HCT116 (cell line): ENCODE measurements around the gene UBAC2. TPM values are rescaled to one million over a fixed set of nuclear protein-coding genes. Genes with fewer than 3 reads are reported as not detected.

ENCODE experiments used
- ATAC-seq: fragments of 200-7000 bp; cut with Tn5 transposase; 2 replicates; pipeline ENCODE4 v1.9.1; 2020; ENCODE audit warnings: mild to moderate bottlenecking, moderate library complexity
- BruUV-seq: library from RNA; stranded (reverse); fragments of 400-500 nt; replicated peaks from 2 replicates; lab custom pipeline; 2021; lab: Mats Ljungman, UMichigan
- CTCF ChIA-PET: fragments of 300-600 bp; sonication (Branson Sonifier 250); formaldehyde crosslinking; loops from one replicate; lab custom pipeline; 2021; ENCODE audit warnings: antibody characterized with exemption; lab: Charles Lee
- POLR2A ChIA-PET: fragments of 300-600, 350-600 bp; sonication (Branson Sonifier 250); formaldehyde crosslinking; loops from one replicate; lab custom pipeline; 2021; ENCODE audit warnings: antibody characterized with exemption; lab: Charles Lee
- RAD21 ChIA-PET, 2 experiments: fragments of 300-600 bp; sonication (Branson Sonifier 250); formaldehyde crosslinking; loops; one replicate each; lab custom pipeline; 2023; ENCODE audit warnings: low total read pairs in 2 of 2; ENCODE audit not compliant: uncharacterized antibody in 2 of 2, unreplicated experiment in 2 of 2, low non-redundant PET in 1 of 2; lab: Charles Lee
- DNase-seq: peaks from one replicate; pipeline ENCODE4 v3.0.0-alpha.2; 2010; ENCODE audit warnings: low read depth, low spot score
- H2AFZ ChIP-seq: fragments of 200-600 bp; shearing (Covaris generic), sonication (generic); 2 replicates; pipeline ENCODE4 v1.6.1; 2017; ENCODE audit warnings: low read depth, mixed run types, mixed read lengths, antibody characterized with exemption, low read length; ENCODE audit not compliant: poor library complexity, severe bottlenecking
- H3K27ac ChIP-seq: 2 replicates; pipeline ENCODE4 v1.5.1; 2012; ENCODE audit warnings: low read depth, low read length
- H3K27me3 ChIP-seq: fragments of 200-600 bp; sonication (generic); 2 replicates; pipeline ENCODE4 v1.6.1; 2016; ENCODE audit warnings: mixed run types, low read length, mixed read lengths; ENCODE audit not compliant: insufficient read depth
- H3K36me3 ChIP-seq, 2 experiments: fragments of 200-500 bp in 1 of 2; fragments of 200-600 bp in 1 of 2; sonication (Bioruptor generic) in 1 of 2; sonication (generic) in 1 of 2; 2 replicates each; pipeline versions ENCODE4 v1.5.1 to v1.6.1; 2014 to 2016; ENCODE audit warnings: low read length in 2 of 2, inconsistent platforms in 1 of 2, mixed read lengths in 1 of 2, mixed run types in 1 of 2; ENCODE audit not compliant: insufficient read depth in 2 of 2, control insufficient read depth in 1 of 2
- H3K4me1 ChIP-seq, 2 experiments: fragments of 200-600 bp in 1 of 2; sonication (generic) in 1 of 2; 2 replicates each; pipeline versions ENCODE4 v1.5.1 to v1.6.1; 2012 to 2017; ENCODE audit warnings: low read length in 2 of 2, inconsistent platforms in 1 of 2, mild to moderate bottlenecking in 1 of 2, mixed read lengths in 1 of 2, mixed run types in 1 of 2, moderate library complexity in 1 of 2; ENCODE audit not compliant: insufficient read depth in 2 of 2, control insufficient read depth in 1 of 2
- H3K4me2 ChIP-seq: fragments of 200-600 bp; sonication (generic); 2 replicates; pipeline ENCODE4 v1.6.1; 2017; ENCODE audit warnings: mixed run types, low read length, mixed read lengths
- H3K4me3 ChIP-seq, 2 experiments: fragments of 200-600 bp in 1 of 2; sonication (generic) in 1 of 2; replicated peaks in 1 of 2; 2 replicates each; pipeline ENCODE4 v1.5.1; 2011 to 2016; ENCODE audit warnings: low read length in 2 of 2, control low read depth in 1 of 2, low read depth in 1 of 2, mild to moderate bottlenecking in 1 of 2, mixed read lengths in 1 of 2, mixed run types in 1 of 2
- H3K79me2 ChIP-seq: fragments of 200-600 bp; sonication (generic); 2 replicates; pipeline ENCODE4 v1.6.1; 2017; ENCODE audit warnings: mild to moderate bottlenecking, mixed run types, low read length, moderate library complexity, mixed read lengths; ENCODE audit not compliant: insufficient read depth
- H3K9ac ChIP-seq: fragments of 200-600 bp; sonication (generic); 2 replicates; pipeline ENCODE4 v1.6.1; 2016; ENCODE audit warnings: low read length, mixed read lengths
- H3K9me2 ChIP-seq: fragments of 200-600 bp; sonication (generic), shearing (Covaris generic); 2 replicates; pipeline ENCODE4 v1.6.1; 2017; ENCODE audit warnings: mixed run types, mild to moderate bottlenecking, moderate library complexity; ENCODE audit not compliant: insufficient read depth
- H3K9me3 ChIP-seq, 2 experiments: fragments of 200-500 bp in 1 of 2; fragments of 200-600 bp in 1 of 2; sonication (Bioruptor generic) in 1 of 2; sonication (generic) in 1 of 2; 2 replicates each; pipeline ENCODE4 v1.6.1; 2014 to 2017; ENCODE audit warnings: low read length in 2 of 2, mixed read lengths in 2 of 2, inconsistent platforms in 1 of 2, low read depth in 1 of 2, mild to moderate bottlenecking in 1 of 2, mixed run types in 1 of 2, moderate library complexity in 1 of 2; ENCODE audit not compliant: control insufficient read depth in 1 of 2, insufficient read depth in 1 of 2
- H4K20me1 ChIP-seq: fragments of 200-600 bp; sonication (generic), shearing (Covaris generic); 2 replicates; pipeline ENCODE4 v1.6.1; 2017; ENCODE audit warnings: mixed run types, mild to moderate bottlenecking, moderate library complexity; ENCODE audit not compliant: insufficient read depth
- CEBPB ChIP-seq: IDR thresholded peaks from 2 replicates; pipeline ENCODE4 v1.6.1; 2012; ENCODE audit warnings: low read depth
- EGR1 ChIP-seq: IDR thresholded peaks from 2 replicates; pipeline ENCODE4 v1.6.1; 2012; ENCODE audit warnings: low read depth
- EZH2phosphoT487 ChIP-seq: fragments of 200-600 bp; IDR thresholded peaks from 2 replicates; pipeline ENCODE4 v1.6.1; 2018; ENCODE audit warnings: antibody characterized with exemption, borderline replicate concordance
- FOSL1 ChIP-seq: IDR thresholded peaks from 2 replicates; pipeline ENCODE4 v1.6.1; 2012; ENCODE audit warnings: low read depth
- REST ChIP-seq: IDR thresholded peaks from 2 replicates; pipeline ENCODE4 v1.6.1; 2012; ENCODE audit warnings: low read depth
- SIN3A ChIP-seq: IDR thresholded peaks from 2 replicates; pipeline ENCODE4 v1.6.1; 2012; ENCODE audit warnings: low read depth
- SP1 ChIP-seq: IDR thresholded peaks from 2 replicates; pipeline ENCODE4 v1.6.1; 2012; ENCODE audit warnings: low read depth
- ZFX ChIP-seq: fragments of 450-650 bp; IDR thresholded peaks from 2 replicates; pipeline ENCODE4 v1.6.1; 2017
- intact Hi-C: fragments of 100-400 bp; cut with micrococcal nuclease; formaldehyde crosslinking; loops from 2 replicates; pipeline ENCODE4 v1.10.0; 2022
- total RNA-seq: library from RNA; stranded (reverse); gene quantifications from one replicate; pipeline ENCODE4 v1.2.1, GENCODE V29; 2021; ENCODE audit not compliant: unreplicated experiment
- TF ChIP-seq, protein P1 (sequence below), 3 experiments: fragments of 200-600 bp in 1 of 3; sonication (generic) in 1 of 3; IDR thresholded peaks in 2 of 3; conservative IDR thresholded peaks in 1 of 3; 2 replicates each; pipeline ENCODE4 v1.5.1; 2012 to 2017; ENCODE audit warnings: low read depth in 2 of 3, low read length in 2 of 3, antibody characterized with exemption in 1 of 3, borderline replicate concordance in 1 of 3, control low read depth in 1 of 3, mild to moderate bottlenecking in 1 of 3, mixed read lengths in 1 of 3, mixed run types in 1 of 3, moderate library complexity in 1 of 3; ENCODE audit not compliant: insufficient read depth in 1 of 3

The UBAC2 gene
- total RNA-seq, 1 experiment from 2014 or later, result 67.4 TPM

DNA sequence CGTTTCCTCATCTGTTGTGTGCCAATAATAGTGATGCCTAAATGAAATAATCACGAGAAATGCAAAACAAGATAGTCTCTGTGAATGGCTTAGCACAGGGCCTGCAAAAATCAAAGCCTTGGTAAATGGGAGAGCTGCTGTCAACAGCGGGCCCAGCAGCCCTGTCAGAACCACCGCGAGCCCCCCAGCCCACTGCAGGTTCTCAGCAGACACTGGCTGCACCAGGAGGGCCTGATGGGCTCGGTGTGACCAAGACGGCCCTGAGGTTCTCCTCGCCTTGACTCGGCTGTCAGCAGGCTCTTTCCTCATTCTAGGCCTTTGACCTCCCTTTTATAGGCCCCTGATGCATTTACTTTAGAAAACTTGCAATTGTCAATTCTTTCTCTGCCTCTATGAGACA is 197.4 kb downstream of the UBAC2 start:
- no peaks in the 10 kb centered on the region for H3K27me3 ChIP-seq
- RAD21 ChIA-PET, result no interaction called here
- no peaks in the 10 kb centered on the region for H3K9me3 ChIP-seq
- no peak overlapping the region for H3K4me2 ChIP-seq
- ATAC-seq (no peak), DNase-seq (no peak)
- H3K36me3 ChIP-seq, result no peaks in the 10 kb centered on the region
- H3K4me1 ChIP-seq, result no peaks in the 10 kb centered on the region
- no peak overlapping the region for H3K27ac ChIP-seq
- H4K20me1 ChIP-seq, result no peaks in the 10 kb centered on the region
- H3K9me2 ChIP-seq, result no peaks in the 10 kb centered on the region
- intact Hi-C loops, result no loop called here
- TF ChIP-seq EGR1, result no peak
- no peak for TF ChIP-seq ZFX
- TF ChIP-seq, all 23 proteins: peak for 0
- no peaks in the 10 kb centered on the region for H3K79me2 ChIP-seq
- H2AFZ ChIP-seq, result no peak overlapping the region
- CTCF ChIA-PET, result no interaction called here
- H3K9ac ChIP-seq, result no peak overlapping the region
- POLR2A ChIA-PET, result no interaction called here
- no peak overlapping the region for H3K4me3 ChIP-seq
- no TSS peak for BruUV-seq

- DNase-seq (no peak), ATAC-seq (no peak)
- ChIA-PET RAD21 (no interaction called here), POLR2A (no interaction called here), CTCF (no interaction called here)
- intact Hi-C loops, result no loop called here
- Histone ChIP-seq H3K9ac (no peak overlapping the region), H3K4me3 (no peak overlapping the region), H4K20me1 (no peaks in the 10 kb centered on the region), H3K36me3 (no peaks in the 10 kb centered on the region), H3K4me2 (no peak overlapping the region), H3K9me3 (no peaks in the 10 kb centered on the region), H3K79me2 (no peaks in the 10 kb centered on the region), H2AFZ (no peak overlapping the region), H3K27me3 (no peaks in the 10 kb centered on the region), H3K9me2 (no peaks in the 10 kb centered on the region), H3K4me1 (no peaks in the 10 kb centered on the region), H3K27ac (no peak overlapping the region)
- no TSS peak for BruUV-seq
- TF ChIP-seq SP1, result no peak
- TF ChIP-seq REST, result no peak
- TF ChIP-seq CEBPB, result no peak
- TF ChIP-seq SIN3A, result no peak
- no peak for TF ChIP-seq EZH2phosphoT487
- TF ChIP-seq FOSL1, result no peak
- TF ChIP-seq, protein P1, sequence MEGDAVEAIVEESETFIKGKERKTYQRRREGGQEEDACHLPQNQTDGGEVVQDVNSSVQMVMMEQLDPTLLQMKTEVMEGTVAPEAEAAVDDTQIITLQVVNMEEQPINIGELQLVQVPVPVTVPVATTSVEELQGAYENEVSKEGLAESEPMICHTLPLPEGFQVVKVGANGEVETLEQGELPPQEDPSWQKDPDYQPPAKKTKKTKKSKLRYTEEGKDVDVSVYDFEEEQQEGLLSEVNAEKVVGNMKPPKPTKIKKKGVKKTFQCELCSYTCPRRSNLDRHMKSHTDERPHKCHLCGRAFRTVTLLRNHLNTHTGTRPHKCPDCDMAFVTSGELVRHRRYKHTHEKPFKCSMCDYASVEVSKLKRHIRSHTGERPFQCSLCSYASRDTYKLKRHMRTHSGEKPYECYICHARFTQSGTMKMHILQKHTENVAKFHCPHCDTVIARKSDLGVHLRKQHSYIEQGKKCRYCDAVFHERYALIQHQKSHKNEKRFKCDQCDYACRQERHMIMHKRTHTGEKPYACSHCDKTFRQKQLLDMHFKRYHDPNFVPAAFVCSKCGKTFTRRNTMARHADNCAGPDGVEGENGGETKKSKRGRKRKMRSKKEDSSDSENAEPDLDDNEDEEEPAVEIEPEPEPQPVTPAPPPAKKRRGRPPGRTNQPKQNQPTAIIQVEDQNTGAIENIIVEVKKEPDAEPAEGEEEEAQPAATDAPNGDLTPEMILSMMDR (IDR thresholded peaks at IDR 0.05 in 2 of 3, conservative IDR thresholded peaks at IDR 0.05 in 1 of 3; ENCODE audit: borderline replicate concordance in 1 of 3, insufficient read depth in 1 of 3, low read depth in 2 of 3, low read length in 2 of 3), result no peak
- no peak for TF ChIP-seq ZFX
Measured at GRCh38 chr13:99398916-99399622, 198.4 kb downstream of the UBAC2 start.
